Measurements from ENCODE around the gene KLF9.

Gene KLF9

GRCh38 chr9:70413799-70414775, at the start of gene KLF9:
Gene KLF9, minus strand, starts transcription at chr9:70414657. Its CDS starts 1,294 bp downstream, at chr9:70413363.
- DNase-seq (ENCODE audit: low read depth), result peak; percentile 80

GRCh38 chr9:70463877-70464276, 49.4 kb upstream of the KLF9 start:
- no peak for DNase-seq (ENCODE audit: low read depth)

DNA sequence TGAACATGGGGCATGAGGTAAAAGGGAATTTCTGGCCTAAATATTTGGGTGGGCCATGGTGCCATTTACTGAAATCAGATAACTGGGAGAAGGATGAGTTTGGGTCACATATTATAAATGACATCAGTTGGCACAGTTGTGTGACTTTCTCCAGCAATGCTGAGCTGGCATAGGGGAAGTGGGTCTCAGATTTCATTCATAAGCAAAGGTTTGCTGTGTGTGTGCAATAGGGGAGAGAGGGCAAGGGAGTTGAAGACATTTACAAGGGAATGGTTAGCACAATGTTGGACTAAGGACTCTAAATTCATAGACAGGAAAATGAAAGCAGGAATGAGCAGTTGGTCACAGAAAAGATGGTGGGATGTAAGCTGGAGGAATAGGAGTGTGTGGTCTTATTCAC, 47.8 kb upstream of the KLF9 start:
- DNase-seq (ENCODE audit: low read depth), result no peak

DNA sequence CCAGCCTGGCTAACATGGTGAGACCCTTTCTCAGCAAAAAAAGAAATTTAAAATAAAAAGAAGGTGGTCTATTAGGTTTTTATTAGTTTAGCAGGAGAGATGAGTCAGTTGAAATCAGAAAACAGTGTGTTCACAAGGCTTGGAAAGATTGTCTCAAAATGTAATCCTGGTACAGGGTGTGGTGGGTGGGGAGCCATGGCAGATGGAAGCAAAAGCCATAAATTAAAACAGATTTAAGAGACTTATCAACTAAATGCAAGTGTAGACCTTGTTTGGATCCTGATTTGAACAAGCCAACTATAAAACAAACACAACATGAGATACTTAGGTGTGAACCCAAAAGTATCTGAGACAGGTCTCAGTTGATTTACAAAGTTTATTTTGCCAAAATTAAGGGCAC, 42.8 kb upstream of the KLF9 start:
- no peak for DNase-seq (ENCODE audit: low read depth)

DNA sequence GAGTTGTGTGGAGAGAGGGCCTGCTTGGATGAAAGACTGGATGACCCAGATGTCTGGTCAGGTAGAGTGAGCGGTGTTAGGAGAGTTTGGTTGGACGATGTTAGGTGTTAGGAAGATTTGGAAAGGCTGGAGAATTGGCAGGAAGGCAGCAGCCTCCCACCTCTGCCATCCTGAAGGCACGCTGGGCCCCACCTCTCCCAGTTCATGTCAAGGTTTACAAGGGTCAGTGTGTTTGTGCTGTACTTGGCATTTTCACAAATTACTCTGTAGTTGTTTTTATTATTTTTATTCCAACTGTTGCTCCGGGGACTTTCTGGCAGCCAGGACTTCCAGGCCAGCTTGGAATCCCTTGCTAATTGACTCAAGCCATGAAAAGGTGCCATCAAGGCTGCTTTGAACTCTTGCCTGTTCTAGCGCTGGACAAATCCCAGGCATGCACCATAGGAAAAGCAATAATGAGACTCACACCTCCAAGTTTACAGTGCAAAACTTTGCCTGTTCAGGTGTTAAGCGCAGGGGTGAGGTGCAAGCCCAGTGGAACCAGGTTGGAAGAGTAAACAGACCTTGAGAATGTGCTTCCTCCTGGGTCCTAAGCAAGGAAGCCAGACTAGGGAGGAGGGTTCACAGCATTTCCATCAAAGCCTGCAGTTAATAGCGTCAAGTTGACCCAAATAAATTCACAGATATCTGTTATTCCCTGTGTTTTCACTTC, 41.7 kb upstream of the KLF9 start:
- no peak for DNase-seq (ENCODE audit: low read depth)

DNA sequence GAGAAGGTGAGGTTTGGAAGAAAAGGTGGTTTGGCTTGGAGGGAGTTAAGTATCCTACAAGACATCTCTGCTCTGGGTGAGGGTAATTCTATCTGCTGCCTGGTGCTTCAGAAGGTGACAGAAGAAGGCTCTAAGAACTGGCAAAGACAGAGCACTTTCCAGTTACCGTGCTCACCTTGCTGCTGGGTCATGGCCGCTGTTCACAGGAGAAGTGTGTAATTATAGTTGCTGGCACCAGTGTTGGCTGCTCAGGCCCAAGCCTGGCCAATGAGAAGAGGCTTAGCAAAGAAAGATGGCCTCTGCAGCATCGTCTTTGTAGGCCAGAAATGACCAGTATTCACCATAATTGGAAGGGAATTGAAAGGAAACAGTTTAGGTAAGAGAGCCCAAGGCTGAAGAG, 37.9 kb upstream of the KLF9 start:
- DNase-seq (ENCODE audit: low read depth), result no peak

- no peak for DNase-seq (ENCODE audit: low read depth)
Measured at GRCh38 chr9:70451765-70452164, 37.3 kb upstream of the KLF9 start.

DNA sequence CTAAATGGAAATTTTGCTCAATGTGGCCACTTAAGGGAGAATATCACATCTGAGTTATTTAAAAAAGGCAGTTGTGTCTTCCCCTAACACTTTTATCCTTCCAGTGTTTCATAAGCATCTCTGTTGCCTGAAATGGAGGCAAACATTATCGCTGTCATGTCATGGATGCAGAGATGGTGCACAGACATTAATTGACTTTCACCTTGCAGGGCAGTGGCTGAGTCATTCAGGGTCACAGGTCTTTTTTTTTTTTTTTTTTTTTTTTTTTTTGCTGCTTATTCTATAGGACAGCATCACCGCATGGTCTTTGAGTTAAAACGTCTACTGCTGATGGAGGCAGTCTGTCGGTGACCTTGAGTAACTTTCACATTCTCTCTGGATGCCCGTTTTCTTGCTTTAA, 36.3 kb upstream of the KLF9 start:
- no peak for DNase-seq (ENCODE audit: low read depth)

GRCh38 chr9:70449461-70449860, 35.0 kb upstream of the KLF9 start:
- DNase-seq (ENCODE audit: low read depth), result no peak

DNA sequence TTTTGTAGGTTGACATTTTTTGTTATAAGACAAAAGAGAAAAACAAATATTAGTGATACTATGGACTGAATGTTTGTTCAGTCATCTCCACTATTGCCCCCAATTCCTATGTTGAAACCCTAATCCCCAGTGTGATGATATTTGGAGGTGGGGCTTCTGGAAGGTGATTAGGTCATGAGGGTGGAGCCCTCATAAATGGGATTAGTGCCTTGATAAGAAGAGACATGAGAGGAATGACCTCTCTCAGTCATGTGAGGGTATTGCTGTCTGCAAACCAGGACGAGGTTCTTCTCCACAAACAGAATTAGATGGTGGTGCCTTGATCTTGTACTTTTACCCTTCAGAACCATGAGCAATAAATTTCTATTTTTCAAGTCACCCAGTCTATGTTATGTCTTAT, 34.5 kb upstream of the KLF9 start:
- no peak for DNase-seq (ENCODE audit: low read depth)

DNA sequence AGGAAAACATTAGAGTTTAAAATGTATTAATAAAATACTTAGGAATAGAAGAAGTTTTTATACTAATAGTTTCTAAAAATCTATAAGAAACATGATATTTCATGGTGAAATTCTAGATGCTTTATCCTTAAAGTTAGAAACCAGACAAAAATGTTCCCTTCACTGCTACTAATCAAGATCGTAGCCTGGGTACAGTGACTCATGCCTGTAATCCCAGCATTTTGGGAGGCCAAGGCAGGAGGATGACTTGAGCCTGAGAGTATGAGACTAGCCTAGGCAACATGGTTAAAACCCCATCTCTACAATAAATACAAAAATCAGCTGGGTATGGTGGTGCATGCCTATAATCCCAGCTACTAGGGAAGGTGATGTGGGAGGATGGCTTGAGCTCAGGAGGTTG, 30.4 kb upstream of the KLF9 start:
- no peak for DNase-seq (ENCODE audit: low read depth)

- DNase-seq (ENCODE audit: low read depth), result no peak
Measured at GRCh38 chr9:70442328-70442848, 27.9 kb upstream of the KLF9 start.

DNA sequence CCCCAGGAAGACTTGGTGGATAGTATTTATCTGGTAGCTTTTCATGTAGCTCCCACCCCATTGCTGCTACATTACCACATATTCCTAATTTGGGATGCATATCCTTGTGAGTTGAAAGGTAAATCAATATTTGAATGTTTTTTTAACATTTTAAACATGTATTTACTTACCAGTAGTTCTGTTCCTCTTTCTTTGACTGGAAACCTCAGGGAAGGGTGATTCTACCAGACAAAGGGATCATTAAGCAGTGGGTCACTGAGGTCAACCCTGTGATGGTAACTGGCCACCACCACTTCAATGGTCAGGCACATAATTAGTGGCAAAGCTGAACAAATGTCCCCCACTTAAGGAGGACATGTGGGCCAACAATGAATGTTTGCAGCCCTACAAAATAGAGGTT, 27.2 kb upstream of the KLF9 start:
- DNase-seq (ENCODE audit: low read depth), result no peak

DNA sequence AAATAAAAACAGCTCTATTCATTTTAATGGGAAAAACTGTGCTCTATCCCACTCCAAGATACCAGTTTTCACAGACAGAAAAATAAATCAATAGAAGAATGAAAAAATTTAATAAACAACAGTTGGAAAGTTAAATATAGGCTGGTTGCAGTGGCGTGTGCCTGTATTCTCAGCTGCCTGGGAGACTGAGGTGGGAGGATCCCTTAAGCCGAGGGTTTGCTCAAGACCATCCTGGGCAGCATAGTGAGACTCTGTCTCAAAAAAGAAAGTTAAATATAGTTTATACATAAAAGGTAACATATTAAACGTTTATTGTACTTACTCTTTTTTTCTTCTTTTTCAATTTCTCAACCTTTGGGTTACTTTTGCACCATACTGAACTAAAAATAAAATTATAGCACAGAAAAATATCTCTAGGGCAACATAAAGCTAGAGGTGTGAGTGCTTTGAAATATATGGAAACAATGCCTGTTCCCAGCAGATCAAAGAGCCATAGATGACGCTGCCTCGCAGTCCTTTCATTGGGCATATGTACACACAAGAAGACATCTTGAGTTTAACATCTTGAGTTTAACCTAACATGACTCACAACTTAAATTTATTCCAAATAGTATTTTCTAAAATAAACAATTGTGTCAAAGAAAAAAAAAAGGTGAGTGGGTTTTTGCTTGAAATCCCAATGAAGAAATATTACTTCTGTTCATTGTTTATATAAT, 25.7 kb upstream of the KLF9 start:
- DNase-seq (ENCODE audit: low read depth), result no peak

- DNase-seq (ENCODE audit: low read depth), result no peak
Measured at GRCh38 chr9:70438341-70438928, 24.0 kb upstream of the KLF9 start.

GRCh38 chr9:70435948-70436347, 21.5 kb upstream of the KLF9 start:
- DNase-seq (ENCODE audit: low read depth), result no peak

- no peak for DNase-seq (ENCODE audit: low read depth)
Measured at GRCh38 chr9:70429899-70430298, 15.4 kb upstream of the KLF9 start.

DNA sequence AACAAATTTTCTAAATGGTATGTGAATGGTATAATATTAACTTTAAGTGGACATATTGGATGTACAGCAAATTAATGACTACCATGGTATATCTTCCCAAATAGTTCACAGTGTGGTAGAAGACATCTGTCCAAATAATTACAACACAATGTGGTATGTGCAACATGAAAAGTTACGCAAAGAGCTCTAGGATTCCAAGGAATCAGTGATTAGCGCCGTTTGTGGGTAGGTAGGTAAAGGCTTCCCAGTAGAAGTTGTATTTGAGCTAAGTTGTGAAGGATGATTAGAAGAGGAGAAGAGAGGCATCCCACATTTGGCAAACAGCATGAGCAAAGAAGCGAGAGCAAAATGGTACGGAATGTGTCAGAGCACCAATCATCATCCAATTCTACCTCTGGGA, 14.3 kb upstream of the KLF9 start:
- no peak for DNase-seq (ENCODE audit: low read depth)

DNA sequence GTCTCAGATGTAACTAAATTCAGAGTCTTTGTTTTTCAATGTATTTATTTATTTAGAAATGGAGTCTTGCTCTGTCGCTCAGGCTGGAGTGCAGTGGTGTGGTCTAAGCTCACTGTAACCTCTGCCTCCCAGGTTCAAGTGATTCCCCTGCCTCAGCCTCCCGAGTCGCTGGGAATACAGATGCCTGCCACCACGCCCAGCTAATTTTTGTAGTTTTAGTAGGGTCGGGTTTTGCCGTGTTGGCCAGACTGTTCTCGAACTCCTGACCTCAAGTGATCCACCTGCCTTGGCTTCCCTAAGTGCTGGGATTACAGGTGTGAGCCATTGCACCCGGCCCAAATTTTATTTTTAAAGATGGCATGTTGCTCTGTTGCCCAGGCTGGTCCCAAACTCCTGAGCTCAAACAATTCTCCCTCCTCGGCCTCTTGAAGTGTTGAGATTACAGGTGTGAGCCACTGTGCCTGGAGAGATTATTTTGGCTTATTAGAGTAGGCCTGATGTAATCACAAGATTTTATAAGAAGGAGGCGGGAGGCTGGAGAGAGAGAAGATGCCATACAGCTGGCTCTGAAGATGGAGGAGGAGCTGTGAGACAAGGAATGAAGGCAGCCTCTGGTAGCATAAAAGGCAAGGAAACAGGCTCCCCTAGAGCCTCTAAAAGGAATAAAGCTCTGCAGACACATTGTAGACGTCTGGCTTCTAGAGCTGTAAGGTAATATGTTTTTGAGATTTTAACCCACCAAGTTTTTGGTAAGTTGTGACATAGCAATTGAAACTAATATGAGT, 12.9 kb upstream of the KLF9 start:
- no peak for DNase-seq (ENCODE audit: low read depth)

GRCh38 chr9:70425192-70425591, 10.7 kb upstream of the KLF9 start:
- no peak for DNase-seq (ENCODE audit: low read depth)

DNA sequence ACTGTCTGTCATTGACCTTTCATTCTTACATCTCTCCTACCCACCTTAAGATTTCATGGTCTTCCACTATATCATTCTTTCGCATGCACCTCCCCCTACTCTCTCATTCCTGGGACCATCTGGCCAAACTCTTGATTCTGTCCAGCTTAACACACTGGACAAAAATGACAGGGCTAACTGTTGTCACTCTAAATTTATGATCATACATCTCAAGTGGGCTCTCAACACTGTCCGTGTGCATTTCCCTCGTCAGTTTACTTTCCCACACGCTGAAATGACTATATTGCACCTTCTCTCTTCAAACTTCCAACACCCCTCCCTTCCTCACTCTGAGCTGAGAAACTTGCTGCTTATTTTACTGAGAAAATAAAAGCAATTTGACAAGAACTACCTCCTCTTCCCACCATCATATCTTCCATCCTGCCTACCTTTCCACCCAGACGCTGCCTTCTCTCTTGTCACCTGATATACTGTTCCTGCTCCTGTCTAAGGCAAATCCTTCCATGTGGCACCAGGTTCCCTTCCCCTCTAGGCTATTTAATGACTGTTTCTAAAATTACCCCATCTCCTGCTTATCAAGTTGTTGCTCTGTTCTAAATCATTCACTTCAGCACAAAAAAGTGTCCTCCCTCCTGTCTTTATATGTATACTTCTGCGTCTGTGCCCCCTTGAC, 8.1 kb upstream of the KLF9 start:
- no peak for DNase-seq (ENCODE audit: low read depth)

All from activated T-cell treated with anti-CD3 and anti-CD28 coated beads for 48 hours (primary cell).